ENCODE data around the gene B9D1. TPM values are rescaled to one million over a fixed set of nuclear protein-coding genes. Genes with fewer than 3 reads are reported as not detected.

B9D1 gene
- total RNA-seq, 1 experiment from 2014 or later, result 20.0 TPM

- Histone ChIP-seq H3K79me2 (ENCODE audit: insufficient read depth, low read length) (no peaks in the 10 kb centered on the region), H3K36me3 (ENCODE audit: control insufficient read depth in 1 of 2, insufficient read depth in 2 of 2, low read length in 2 of 2) (peaks cover 5 to 17% of the 10 kb centered on the region in 2 experiments; a peak in 3 of 4 replicates), H3K4me1 (ENCODE audit: control insufficient read depth in 1 of 2, insufficient read depth in 2 of 2, low read length in 2 of 2) (peaks cover 13 to 28% of the 10 kb centered on the region in 2 experiments), H3K9ac (ENCODE audit: low read length) (peak overlapping the region; percentile 21), H4K20me1 (ENCODE audit: insufficient read depth) (no peaks in the 10 kb centered on the region), H2AFZ (ENCODE audit: low read depth, low read length, poor library complexity, severe bottlenecking) (no peak overlapping the region), H3K9me2 (ENCODE audit: insufficient read depth) (no peaks in the 10 kb centered on the region), H3K4me3 (replicated peaks in 1 of 2; ENCODE audit: low read depth in 1 of 2, low read length in 2 of 2) (peak overlapping the region in 1 of 2 experiments; percentile 5; a peak in 1 of 4 replicates), H3K9me3 (ENCODE audit: control insufficient read depth in 1 of 2, insufficient read depth in 1 of 2, low read depth in 1 of 2, low read length in 2 of 2) (no peaks in the 10 kb centered on the region), H3K27me3 (ENCODE audit: insufficient read depth, low read length) (no peaks in the 10 kb centered on the region), H3K4me2 (ENCODE audit: low read length) (peak overlapping the region; percentile 58), H3K27ac (ENCODE audit: low read depth, low read length) (peak overlapping the region; percentile 41)
- POLR2A ChIA-PET, result no interaction called here
- DNase-seq (ENCODE audit: low read depth, low spot score), result no peak
- RAD21 ChIA-PET (ENCODE audit: low non-redundant PET in 1 of 2, low total read pairs in 2 of 2, uncharacterized antibody in 2 of 2, unreplicated experiment in 2 of 2), result no interaction called here
- CTCF ChIA-PET, result no interaction called here
- TF ChIP-seq ZNF274 (IDR thresholded peaks at IDR 0.05; ENCODE audit: low read depth, low read length) (no peak), ZFX (IDR thresholded peaks at IDR 0.05) (no peak), POLR2A (IDR thresholded peaks at IDR 0.05; ENCODE audit: borderline replicate concordance, extremely low read depth, insufficient read depth, insufficient read length) (no peak), EZH2 (IDR thresholded peaks at IDR 0.05) (no peak), SIN3A (IDR thresholded peaks at IDR 0.05; ENCODE audit: low read depth) (no peak), SP1 (IDR thresholded peaks at IDR 0.05; ENCODE audit: low read depth) (no peak), CTCF (IDR thresholded peaks at IDR 0.05 in 2 of 3, conservative IDR thresholded peaks at IDR 0.05 in 1 of 3; ENCODE audit: borderline replicate concordance in 1 of 3, insufficient read depth in 1 of 3, low read depth in 2 of 3, low read length in 2 of 3) (no peak), ELF1 (IDR thresholded peaks at IDR 0.05; ENCODE audit: borderline replicate concordance, low read depth) (no peak), ZBTB33 (IDR thresholded peaks at IDR 0.05; ENCODE audit: extremely low read depth, insufficient replicate concordance, low read length) (no peak), ATF3 (IDR thresholded peaks at IDR 0.05) (no peak), TCF7L2 (IDR thresholded peaks at IDR 0.05; ENCODE audit: borderline replicate concordance, extremely low read depth, insufficient read depth, insufficient read length) (no peak), YY1 (IDR thresholded peaks at IDR 0.05; ENCODE audit: extremely low read depth, insufficient replicate concordance, low read depth, low read length) (no peak), EZH2phosphoT487 (IDR thresholded peaks at IDR 0.05; ENCODE audit: borderline replicate concordance) (no peak), SRF (IDR thresholded peaks at IDR 0.05; ENCODE audit: low read depth) (no peak), CBX3 (IDR thresholded peaks at IDR 0.05; ENCODE audit: low read depth) (no peak), EGR1 (IDR thresholded peaks at IDR 0.05; ENCODE audit: low read depth) (no peak), CEBPB (IDR thresholded peaks at IDR 0.05; ENCODE audit: low read depth) (no peak), FOSL1 (IDR thresholded peaks at IDR 0.05; ENCODE audit: low read depth) (no peak), RAD21 (IDR thresholded peaks at IDR 0.05; ENCODE audit: low read depth) (no peak), JUND (IDR thresholded peaks at IDR 0.05) (no peak)
- intact Hi-C loops (cut with micrococcal nuclease), result no loop called here
- BruUV-seq (replicated peaks), result no TSS peak
- ATAC-seq, result peak; percentile 3; the same call in 1 of the 2 replicates
These were observed 45.7 kb downstream of the B9D1 start for GRCh38 chr17:19316761-19317358.

Measured in HCT116 (cell line).